A673 (cell line): ENCODE data around the gene ACP4.

ENCODE experiments used
- EZH2 ChIP-seq: fragments of 200-600 bp; sonication (generic); IDR thresholded peaks from 2 replicates; pipeline ENCODE4 v1.6.1; 2017; ENCODE audit warnings: borderline replicate concordance, low read depth, mild to moderate bottlenecking, mixed read lengths, antibody characterized with exemption, low read length; ENCODE audit not compliant: poor library complexity, severe bottlenecking
- TF ChIP-seq, protein P1 (sequence below): fragments of 300-800, 200-600 bp; sonication (generic); conservative IDR thresholded peaks from 2 replicates; pipeline ENCODE4 v1.5.1; 2017; ENCODE audit warnings: low read depth, mild to moderate bottlenecking, antibody characterized with exemption, low read length, moderate library complexity, mixed read lengths

DNA sequence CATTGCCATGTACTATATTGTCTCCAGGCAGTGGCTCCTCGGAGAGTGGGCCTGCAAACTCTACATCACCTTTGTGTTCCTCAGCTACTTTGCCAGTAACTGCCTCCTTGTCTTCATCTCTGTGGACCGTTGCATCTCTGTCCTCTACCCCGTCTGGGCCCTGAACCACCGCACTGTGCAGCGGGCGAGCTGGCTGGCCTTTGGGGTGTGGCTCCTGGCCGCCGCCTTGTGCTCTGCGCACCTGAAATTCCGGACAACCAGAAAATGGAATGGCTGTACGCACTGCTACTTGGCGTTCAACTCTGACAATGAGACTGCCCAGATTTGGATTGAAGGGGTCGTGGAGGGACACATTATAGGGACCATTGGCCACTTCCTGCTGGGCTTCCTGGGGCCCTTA is 19.3 kb upstream of the ACP4 start:
- TF ChIP-seq, protein P1, sequence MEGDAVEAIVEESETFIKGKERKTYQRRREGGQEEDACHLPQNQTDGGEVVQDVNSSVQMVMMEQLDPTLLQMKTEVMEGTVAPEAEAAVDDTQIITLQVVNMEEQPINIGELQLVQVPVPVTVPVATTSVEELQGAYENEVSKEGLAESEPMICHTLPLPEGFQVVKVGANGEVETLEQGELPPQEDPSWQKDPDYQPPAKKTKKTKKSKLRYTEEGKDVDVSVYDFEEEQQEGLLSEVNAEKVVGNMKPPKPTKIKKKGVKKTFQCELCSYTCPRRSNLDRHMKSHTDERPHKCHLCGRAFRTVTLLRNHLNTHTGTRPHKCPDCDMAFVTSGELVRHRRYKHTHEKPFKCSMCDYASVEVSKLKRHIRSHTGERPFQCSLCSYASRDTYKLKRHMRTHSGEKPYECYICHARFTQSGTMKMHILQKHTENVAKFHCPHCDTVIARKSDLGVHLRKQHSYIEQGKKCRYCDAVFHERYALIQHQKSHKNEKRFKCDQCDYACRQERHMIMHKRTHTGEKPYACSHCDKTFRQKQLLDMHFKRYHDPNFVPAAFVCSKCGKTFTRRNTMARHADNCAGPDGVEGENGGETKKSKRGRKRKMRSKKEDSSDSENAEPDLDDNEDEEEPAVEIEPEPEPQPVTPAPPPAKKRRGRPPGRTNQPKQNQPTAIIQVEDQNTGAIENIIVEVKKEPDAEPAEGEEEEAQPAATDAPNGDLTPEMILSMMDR, result no peak
- TF ChIP-seq EZH2, result no peak
